Stimulated activated CD4-positive, alpha-beta T cell treated with anti-CD3 and anti-CD28 coated beads, Interleukin-4, amount 100 ng/mL, for 48 hours (primary cell): ENCODE results near the gene YAP1.

Source experiments
- DNase-seq, 2 donors: peaks; one replicate each; pipeline ENCODE4 v3.0.0-alpha.2; 2020; ENCODE audit warnings: low read depth in 2 of 2

The YAP1 gene

DNA sequence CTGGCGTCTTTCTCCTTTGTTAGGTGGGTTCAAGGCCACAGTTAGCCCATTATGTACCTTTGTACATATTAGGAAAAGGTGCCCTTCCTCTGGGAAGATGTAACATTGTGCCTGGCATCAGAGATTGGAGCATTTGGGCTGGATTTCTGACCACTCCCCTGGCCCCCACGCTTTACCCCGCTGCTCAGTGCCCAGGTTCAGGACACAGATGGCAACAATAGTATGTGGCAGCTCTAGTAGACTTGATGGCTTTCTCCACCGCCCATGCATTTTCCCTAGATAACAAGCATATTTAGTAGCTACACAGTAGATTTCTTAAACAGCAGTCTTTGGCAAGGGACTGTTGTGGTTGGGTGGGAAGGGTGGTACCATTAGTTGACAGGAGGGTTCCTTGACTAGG is 53.1 kb downstream of the YAP1 start:
- DNase-seq: no peak

DNA sequence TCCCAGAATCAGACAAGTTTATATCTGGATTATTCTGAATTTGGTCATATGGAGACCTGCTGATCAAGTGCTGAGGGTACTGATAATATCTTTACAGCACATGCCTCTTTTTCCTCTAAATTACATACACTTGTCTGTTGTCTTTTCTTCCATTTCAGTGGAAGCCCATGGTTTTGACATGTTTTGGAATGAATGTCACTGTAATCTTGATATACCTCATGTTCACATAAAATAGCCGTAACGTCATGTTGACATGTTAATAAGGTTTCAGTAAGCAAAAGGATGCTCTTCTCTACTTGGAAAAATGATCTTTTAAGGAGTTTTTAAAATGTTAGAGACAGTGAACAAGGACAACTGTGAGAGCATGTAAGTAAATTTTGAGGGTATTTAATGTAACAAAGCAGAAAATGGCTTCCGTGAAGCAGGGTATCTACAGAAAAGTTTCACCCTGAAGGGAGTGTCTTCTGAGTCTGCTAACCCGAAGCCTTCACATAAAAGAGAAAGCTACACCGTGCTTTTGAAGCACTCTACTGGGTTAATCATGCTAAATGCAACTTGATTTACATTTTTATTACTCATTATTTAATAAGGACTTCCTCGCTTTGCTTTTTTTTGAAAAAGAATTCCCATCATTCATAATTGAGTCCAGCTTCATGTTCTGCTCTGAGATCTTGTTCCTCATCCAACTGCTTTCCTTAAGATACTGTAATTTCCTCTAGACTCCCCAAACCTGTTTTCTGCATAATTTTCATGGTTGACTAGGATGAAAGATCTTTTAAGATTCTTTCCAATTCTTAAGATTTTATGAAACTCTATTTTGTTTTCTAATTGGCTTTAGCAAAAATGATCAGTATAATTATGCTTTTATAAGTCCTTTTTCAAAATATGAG is 56.2 kb downstream of the YAP1 start:
- no peak for DNase-seq

DNA sequence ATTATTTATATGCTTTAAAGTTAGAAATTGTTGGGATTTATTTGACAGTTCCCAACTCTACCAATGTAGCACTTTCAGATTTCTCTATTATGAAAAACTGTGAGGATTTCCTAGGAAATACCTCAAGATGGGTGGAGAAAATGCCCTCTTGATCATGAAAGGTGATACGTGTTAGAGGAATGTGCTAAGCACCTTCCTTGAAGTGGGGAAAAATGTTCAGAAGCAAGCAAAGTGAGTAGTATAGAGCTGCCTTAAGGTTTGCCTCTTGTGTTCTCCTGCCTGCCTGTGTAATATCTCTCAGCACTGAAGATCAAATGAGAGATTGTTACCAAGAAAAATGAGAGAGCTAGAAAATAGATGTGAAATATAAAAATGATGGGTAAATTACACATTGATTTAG is 58.2 kb downstream of the YAP1 start:
- no peak for DNase-seq

DNA sequence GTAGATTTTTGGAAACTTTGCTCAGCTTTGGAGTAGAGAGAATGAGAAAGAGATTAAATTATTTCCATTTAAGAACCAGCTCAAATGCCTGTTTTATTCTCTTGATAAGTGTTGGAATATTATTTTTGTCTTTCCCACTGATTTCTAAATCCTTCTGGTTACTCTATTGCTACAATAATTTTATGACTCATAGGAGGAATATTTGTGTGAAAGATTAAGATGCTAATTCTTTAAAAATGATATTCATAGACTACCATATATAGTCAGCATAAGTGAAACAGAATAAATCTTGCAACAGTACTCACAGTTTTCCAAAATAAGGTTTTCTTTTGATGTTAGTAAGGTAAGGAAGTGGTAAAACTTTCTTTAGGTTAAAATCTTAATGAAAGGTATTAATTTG is 60.9 kb downstream of the YAP1 start:
- no peak for DNase-seq

DNA sequence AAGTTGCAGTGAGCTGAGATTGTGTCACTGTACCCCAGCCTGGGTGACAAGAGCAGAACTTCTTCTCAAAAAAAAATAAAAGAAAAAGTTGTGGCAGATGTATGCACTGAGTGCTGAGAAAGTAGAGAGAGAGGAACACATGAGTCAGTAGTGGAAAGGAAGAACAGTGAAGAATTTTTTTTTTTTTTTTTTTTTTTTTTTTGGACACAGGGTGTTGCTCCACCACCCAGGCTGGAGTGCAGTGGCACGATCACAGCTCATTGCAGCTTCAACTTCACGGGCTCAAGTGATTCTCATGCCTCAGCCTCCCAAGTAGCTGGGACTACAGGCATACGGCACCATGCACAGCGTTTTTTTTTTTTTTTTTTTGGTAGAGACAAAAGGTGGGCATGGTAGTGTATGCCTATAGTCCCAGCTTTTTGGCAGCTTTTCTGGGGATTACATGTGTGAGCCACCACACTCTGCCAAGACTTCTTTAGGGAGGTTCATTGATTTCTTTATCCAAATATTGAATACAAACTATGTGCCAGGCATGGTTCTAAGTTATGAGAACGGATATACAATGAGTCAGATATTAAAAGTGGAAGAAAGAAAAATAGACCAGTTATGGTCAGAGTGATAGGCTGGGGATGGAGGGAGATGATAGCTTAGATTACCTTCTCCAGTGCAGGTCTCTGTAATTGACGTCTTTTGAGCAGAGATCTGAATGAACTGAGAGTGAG is 62.0 kb downstream of the YAP1 start:
- DNase-seq: no peak

DNA sequence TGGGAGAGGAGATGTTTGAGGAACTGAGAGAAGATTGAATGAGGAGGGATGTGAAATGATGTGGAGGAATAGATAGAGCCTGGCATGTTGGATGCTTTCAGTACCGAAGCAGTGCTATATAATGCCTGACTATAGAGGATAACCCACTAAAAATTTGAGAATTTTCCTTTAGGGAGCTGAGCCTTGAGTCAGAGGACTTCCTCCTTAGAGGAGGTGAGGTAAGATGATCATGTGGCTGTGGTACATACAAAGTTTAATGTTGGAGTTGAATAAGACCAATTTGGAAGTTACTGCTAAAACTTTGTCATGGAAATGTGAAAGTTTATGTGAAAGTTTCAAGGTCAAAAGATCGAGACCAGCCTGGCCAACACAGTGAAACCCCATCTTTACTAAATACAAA is 66.9 kb downstream of the YAP1 start:
- no peak for DNase-seq

DNA sequence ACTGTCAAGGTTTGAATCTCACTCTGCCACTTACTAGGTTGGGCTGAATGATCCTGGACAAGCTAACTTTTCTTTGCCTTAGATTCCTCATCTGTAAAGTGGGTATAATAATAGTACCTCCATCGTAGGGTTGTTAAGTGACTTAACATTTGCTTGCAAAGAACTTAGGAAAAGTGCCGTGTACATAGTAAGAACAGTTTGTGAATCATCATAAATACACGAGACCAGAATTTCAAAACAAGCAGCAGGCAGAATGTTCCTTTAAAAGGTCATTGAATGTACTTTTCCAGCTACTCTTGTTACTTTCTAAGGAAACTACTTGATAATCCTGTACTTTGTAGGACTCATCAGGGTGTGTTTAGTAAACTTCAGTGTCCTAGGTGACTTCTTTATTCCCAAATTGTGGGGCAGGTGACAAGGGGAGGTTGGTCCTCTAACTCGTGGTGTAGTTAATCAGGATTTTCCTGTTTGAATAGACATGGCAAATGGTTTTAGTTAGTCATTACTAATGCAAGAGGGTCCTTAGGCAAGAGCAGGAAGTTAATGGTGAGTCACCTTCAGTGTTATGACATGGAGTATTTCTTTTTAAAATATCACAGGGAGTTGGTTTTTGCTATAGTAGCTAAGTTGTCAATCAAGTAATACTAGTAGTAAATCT is 67.9 kb downstream of the YAP1 start:
- DNase-seq: no peak

DNA sequence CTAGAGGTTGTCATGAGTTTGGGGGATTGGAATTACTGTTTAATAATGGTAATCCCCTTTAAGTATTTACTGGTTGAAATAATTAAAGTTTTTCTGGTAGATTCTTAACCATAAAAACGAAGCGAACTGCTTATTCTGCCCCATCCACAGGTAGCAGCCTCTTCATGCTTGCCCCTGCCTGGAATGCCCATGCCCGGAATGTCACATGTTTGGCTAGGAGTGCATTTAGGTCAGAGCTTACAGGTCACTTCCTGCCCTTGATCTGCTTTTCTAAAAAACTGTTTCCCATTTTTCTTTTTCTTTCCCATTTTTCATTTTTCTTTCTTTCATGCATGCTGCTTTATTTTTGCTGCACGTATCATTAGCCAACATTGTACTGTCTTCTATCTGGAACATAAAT is 69.1 kb downstream of the YAP1 start:
- no peak for DNase-seq

DNA sequence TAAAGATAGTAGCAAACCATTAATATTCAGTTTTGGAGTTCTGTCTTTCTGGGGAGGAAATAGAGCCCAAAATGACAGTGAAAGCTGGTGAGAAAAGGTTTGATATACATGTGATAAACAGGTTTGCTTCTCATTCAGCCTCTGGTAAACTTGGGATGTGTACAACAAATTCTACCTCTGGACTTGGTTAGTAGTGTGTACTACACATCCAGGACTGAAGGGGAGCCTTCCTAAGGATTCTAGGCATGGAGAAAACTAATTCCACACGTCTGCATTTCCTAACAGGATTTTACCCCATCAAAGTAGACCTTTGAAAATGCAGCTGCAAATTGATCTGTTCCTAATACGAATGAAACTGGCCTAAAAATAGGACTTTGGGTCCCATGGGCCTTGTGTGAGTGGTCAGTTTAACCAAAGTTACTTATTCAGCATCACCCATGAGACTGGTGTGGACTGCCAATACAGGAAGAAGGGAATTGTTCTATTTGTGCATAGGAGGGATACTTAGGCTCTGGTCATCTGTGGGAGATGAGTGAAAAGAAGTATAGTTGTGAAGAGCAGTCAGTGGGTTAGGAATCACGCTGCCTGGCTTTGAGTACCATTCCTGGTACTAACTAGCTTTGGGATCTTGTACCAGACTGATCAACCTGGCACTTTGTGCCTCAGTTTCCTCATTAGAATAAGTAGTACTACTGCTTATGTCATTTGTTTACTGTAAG is 74.2 kb downstream of the YAP1 start:
- no peak for DNase-seq

DNA sequence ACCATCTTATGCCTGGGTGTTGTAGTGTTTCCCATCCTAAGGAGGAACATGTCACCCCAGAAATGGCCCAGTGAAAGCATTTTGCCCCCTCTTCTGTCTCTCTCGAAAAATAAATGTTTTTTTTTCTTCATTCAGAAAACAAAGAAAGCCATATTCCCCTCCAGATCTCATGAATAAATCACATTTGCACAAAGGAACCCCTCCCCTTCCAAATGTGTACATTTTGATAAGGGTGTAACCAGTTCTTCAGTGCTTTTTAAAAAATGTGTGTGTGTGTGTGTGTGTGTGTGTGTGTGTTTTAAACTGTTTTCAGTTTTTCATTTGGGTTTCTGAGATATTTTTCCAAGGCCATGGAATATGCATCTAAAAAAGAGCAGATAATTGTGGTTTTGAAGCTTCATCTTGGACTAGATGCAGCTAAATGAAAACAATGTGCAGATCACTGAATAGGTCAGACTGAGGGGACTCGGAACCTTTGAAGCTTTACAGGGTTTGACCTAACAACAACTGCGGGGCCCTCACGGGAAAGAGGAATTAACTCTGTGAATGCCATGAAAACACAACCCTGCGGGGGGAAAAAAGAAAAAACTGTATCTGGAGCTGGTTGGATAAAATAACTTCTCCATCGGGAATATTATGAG is 76.4 kb downstream of the YAP1 start:
- no peak for DNase-seq

DNA sequence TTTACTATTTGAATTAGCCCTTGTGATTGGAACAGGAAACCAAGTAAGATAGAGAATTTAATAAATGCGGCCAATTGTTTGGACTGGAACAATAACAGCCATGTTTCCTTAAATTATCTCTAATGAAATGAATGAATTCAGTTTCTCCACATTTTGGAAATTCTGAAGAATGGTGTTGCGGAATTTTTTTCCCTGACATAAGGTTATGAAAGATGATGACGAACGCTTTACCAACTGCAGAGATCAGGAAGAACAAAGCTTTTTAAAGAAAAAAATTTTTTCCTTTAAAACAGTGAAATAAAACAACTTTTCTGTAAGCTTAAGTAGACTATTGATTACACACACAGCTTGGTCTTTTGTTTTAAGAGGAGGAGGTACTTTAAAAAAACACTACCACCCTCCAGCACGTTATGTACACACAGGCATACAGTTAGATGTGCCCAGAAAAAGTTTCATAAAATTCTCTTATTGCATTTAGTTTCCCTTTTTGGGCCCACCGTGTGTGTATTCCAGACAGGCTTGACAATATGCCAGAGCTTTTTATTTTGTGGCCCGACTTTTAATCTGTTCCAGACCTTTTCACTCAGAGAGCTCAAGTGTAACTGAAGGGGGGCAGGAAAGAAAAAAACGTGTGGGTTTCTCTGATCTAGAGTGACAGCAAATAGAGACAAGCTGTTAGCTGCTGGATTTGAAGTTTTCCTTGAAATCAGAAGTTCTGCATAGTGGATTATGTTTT is 77.3 kb downstream of the YAP1 start:
- DNase-seq: no peak

DNA sequence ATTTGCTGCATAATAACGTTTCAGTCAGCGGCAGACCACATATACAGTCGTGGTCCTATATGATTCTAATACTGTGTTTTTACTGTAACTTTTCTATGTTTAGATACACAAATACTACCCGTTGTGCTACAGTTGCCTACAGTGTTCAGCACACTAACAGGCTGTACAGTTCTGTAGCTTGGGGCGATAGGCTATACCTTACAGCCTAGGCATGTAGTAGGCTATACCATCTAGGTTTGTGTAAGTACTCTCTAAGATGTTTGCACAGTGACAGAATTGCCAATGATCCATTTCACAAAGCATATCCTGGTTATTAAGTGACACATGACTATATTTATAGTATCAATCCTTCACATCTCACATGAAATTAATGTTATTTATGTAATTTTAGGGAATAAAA is 78.2 kb downstream of the YAP1 start:
- DNase-seq: no peak

DNA sequence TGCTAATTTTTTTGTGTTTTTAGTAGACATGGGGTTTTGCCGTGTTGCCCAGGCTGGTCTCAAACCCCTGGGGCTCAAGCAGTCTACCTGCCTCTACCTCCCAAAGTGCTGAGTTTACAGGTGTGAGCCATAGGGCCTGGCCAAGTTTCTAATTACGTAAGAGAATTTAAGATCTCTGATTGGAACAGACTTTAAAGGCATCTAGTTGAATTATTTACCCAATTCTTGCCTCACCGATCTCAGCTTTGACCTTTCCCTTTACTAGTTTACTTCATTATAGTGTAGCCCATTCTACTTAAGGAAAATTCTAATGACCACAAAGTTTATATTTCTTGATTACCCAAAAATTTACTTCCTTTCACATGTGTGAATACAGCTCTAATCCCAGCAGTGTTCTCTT is 81.6 kb downstream of the YAP1 start:
- no peak for DNase-seq

DNA sequence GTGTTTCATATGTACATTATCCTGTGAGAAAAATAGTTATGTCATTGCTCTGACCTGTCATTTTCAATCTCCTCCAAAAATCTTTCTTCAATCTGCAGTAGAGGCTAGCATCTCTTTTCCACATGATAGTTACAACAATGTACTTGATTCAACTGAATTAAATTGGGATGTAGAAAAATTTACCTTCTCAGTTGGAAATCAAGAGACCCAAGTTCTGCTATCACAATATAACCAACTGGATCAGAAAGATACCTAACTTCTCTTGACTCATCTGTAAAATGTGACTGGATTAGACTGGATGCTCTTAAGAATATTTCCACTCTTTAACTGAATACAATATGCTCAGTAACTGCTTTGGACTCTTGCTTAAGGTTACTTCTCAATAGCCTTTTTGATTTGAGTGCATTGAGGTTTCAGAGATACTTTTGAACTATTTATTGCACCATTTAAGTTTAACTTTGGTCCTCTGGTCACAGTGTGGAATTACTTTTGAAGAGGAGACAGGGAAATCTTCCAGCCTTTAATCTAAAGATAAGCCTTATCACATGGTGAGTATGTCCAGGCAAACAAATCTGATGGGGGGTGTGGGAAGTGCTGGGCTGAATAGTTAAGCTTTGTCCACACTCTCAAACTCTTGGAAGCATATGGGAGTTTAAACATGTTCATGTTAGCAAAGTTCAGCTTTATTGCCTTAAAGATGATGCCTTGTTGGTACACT is 82.3 kb downstream of the YAP1 start:
- DNase-seq: no peak

DNA sequence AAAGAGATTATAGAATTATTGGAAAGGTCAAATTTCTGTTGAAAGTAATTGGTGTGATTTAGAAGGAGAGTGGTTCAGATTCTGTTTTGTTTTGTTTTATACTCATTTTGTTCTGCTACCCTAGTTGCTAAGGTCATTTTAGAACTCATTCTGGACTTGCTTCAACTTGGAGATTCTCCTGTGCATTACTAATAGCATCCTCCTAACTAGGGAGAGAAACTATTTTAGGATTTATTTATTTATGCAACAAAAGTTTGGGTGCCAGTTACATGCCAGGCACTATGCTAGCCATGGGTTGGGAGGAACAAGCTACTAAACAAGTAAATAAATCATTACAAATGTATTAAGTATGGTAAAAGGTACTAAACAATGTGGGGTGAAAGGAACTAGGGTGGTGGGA is 84.0 kb downstream of the YAP1 start:
- no peak for DNase-seq

DNA sequence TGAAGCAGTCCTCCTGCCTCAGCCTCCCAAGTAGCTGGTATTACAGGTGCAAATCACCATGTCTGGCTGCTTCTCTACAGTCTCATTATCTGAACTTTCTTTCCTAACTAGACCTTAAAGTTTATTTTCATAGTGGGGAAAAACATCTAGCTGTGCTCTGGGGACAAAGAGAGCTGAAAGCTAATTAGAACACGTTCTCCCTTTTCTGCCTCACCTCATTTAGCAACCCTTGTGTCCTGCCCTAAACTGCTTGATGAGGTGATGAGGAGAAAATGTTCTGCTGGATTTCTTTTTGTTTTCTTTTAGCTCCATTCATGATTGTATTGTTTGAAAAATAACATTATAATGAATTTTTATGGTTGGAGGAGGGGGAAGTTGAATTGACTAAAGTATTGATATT is 84.7 kb downstream of the YAP1 start:
- no peak for DNase-seq

DNA sequence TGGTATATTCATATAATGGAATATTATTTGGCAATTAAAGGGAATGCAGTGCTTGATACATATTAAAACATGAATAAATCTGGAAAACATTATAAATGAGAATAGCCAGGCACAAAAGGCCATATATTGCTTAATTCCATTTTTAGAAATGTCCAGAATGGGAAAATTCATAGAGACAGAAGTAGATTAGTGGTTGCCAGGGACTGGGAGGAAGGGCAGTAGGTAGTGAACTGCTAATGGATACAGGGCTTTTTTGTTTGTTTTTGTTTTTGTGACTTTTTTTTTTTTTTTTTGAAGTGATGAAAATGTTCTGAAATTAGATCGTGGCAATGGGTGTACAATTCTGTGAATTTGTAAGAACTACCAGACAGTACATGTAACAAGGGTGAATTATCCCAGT is 86.1 kb downstream of the YAP1 start:
- DNase-seq: no peak

DNA sequence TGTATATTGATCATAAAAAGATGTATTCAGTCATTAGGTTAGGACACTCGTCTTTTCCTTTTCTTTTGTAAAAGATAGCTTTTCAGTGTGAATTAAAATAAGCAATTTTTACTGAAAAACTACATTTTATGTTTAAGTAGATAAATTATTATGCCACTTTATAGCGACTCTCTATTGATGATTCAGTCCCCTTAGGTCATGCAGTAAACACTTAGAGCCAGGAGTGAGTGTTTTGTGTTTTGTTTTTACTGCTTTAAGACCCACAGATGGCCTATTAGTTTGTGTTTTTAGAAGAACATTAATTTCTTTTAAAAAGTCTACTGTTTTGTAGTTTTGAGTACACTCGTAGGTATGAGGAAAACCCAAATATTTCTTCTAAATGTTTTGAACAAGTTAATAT is 86.6 kb downstream of the YAP1 start:
- DNase-seq: no peak

DNA sequence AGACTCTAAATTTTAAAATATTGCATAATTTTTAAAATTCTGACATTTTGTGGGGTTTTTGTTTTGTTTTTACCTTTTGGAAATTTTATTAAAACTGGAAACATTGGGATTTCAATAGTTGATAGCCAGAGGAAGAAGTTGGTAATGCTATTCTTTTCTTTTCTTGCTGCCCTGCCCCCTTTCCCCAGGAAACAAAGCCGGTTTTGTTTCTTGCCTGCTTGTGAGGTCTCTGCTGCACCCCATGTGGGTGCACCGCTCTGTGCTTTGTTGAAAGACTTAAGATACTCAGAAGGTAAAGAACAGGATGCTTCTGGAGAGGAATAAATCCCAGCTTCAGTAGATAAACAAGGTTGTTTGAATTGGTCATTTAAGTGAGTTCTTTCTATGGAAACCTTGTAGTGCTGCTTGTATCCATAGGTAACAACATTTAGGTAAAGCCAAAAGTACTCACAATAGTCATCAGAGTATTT is 87.5 kb downstream of the YAP1 start:
- DNase-seq: no peak

DNA sequence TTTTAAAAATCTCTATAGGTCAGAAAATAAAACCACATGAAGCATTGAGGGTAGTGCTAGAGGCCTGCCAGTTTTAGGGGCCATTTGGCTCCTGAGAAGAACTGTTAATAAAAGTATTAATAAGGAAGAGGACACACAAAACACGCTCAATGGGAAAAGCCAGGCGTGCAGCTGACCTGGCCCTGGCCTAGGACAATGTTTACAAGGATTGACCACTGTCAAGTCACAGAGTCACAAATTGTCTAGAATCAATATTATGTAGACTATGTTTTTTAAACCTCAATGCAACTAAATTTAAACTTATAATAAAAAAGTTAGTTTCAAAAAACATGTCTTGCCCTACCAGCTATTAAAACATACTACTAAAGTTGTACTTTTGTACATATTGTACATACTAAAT is 89.4 kb downstream of the YAP1 start:
- no peak for DNase-seq
